ENCODE results near the gene HLX.

The HLX gene, protein sequence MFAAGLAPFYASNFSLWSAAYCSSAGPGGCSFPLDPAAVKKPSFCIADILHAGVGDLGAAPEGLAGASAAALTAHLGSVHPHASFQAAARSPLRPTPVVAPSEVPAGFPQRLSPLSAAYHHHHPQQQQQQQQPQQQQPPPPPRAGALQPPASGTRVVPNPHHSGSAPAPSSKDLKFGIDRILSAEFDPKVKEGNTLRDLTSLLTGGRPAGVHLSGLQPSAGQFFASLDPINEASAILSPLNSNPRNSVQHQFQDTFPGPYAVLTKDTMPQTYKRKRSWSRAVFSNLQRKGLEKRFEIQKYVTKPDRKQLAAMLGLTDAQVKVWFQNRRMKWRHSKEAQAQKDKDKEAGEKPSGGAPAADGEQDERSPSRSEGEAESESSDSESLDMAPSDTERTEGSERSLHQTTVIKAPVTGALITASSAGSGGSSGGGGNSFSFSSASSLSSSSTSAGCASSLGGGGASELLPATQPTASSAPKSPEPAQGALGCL

DNA sequence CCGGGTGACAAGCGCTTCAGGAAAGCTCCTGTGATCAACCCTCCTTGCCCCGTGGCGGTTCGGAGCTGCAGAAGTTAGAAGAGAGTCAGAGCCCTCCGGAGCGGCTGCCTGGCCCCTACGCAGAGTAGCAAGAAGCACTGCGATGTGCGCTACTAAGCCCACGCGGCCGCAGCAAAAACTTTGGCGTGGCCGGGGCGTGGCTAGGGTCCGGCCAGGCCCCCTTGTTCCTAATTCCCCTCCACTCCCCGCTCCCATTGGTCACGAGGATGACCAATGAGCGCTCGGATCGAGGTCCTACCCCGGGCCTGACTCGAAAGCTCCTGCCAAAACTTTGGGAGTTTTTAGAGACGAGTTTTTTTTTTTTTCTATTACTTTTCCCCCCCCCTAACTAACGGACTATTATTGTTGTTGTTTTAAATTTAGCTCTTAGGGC, at the start of gene HLX:
Gene HLX (plus strand): TSS at position 368 of the 433 bp plus-strand sequence. CDS start 415 bp downstream, outside the sequence.
- DNase-seq (ENCODE audit: low spot score): peak; percentile 98

DNA sequence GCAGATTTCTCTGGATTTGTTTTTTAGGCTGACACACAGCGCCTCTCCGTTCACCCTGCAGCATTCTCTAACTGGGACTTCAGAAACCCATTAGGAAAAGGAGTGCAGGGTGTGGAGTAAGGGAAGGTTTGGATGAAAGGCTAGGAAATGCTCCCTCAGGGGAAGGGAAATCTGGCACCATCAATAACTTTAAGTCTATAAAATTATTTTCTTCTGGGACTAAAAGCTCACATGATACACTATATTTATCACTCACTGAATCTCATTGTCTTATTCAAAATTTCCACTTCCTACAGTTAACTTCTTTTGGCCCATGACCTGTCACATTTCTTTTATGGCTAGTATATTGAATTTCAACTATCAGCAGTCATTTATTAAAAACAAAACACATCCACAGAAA, 45.8 kb upstream of the HLX start:
- DNase-seq (ENCODE audit: low spot score): no peak

DNA sequence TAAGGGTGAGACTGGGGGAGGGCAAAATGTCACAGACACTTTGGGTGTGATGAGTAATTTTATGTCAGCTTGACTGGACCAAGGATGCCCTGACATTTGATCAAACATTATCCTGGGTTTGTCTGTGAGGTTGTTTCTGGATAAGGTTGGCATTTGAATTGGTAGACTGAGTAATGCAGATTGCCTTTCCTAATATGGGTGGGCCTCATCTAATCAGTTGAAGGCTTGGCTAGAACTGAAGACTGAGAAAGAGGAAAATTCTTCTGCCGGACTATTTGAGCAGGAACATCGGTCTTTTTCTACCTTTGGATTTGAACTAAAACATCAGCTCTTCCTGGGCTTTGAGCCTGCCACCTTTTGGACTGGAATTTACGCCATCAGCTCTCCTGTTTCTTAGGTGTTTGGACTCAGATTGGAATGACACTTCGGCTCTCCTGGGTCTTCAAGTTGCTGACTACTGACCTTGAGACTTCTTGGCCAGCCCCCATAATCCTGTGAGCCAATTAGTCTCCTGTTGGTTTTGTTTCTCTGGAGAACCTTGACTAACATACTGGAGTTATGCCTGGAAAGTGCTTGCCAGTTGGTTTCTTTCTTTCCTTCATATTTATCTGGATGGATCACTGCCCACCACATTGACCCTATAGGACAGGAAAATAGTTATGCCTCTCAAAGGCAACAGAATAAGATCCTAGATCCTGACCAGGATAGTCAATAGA, 44.9 kb upstream of the HLX start:
- DNase-seq (ENCODE audit: low spot score): no peak

DNA sequence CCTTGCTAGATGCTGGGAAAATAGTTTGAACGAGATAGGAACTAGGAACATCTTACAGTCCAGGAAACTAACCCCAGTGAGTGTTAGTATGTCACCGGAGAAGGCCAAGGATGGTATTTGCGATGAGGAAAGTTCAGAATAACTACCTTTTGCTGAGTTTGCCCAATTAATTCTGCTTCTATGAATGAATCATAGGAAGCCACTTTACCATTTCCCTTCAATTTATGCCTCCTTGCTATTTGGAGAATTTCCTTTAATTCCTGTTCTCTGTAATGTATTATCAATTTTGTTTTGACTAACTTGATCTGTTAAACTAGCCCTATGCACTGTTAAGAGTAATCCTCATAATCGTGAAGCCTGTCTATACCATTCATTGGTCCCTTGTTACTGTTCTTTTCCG, 40.7 kb upstream of the HLX start:
- DNase-seq (ENCODE audit: low spot score): no peak

- DNase-seq (ENCODE audit: low spot score): no peak
Observed at GRCh38 chr1:220839474-220839873, 39.8 kb upstream of the HLX start.

DNA sequence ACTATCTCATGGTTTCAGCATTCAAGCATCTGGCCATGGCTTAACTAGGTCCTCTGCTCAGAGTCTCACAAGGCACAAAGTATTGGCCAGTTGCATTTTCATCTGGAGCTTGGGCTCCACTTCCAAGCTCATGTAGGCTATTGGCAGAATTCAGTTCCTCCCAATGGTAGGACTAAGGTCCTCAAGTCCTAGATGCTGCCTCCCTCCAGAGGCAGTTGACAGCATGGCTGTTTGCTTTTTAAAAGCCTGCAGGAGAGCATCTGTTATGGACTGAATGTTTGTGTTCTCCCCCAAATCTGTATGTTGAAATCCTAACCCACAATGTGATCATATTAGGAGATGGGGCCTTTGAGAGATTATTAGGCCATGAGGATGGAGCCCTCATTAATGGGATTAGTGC, 38.0 kb upstream of the HLX start:
- no peak for DNase-seq (ENCODE audit: low spot score)

DNA sequence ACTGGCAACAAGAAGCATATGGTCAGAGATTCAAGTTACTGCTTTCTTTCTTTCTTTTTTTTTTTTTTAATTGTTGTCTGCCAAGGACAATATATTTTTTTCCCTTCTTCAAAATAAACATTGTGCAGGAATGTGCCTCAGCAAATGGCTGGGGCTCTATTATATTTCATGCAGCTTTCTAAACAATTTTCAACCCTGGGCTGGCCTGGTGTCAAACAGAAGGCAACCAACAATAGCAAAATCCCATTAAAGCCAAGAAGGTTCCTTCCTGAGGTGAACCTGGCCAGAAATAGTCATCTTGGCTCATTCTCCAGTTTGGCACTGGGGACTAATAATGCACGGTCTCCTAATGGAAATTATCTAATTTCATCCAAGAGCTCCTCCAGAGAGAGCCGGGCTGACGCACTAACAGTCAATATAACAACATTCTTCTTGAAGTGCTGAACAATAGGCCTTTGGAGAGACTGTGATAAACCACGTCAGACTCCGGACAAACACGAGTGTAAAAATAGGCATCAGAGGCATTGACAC, 35.7 kb upstream of the HLX start:
- DNase-seq (ENCODE audit: low spot score): no peak

GRCh38 chr1:220852408-220852807, 26.8 kb upstream of the HLX start:
- no peak for DNase-seq (ENCODE audit: low spot score)

GRCh38 chr1:220872296-220872695, 6.9 kb upstream of the HLX start:
- DNase-seq (ENCODE audit: low spot score): no peak

GRCh38 chr1:220873087-220873486, 6.2 kb upstream of the HLX start:
- no peak for DNase-seq (ENCODE audit: low spot score)

DNA sequence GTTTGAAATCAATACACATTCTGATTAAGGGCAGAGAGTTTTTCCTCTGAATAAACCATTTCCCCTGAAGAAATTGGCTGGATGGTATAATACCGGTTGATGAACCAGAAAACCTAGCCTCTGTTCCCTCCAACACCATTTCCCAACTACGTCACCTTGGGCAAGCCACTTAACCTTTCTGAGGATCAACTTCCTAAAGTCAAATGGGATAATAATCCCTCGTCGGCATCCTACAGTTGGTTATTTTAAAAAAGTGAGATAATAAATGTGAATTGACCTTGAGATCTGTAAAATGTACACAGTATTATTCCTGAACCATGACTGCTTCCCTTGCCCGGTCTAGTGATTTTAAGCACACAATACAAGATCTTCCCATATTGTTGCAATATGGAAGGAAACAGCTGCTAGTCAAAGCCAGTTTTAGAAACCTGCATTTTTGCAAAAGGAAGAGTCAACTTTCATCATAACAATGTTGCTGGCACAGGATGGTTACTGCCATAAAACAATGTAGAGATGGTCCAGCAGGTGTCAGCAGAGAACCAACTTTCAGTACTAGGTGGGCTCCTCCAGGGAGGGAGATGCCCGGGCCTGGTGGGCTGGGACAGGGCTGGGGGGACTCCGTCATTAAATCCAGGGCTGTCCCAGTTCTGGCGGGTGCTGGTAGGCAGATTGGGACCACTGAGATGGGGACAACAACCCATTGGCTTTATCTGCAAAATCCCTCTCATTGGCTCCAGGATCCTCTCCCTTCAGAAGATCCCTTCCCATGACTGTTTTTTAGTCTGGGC, 5.2 kb upstream of the HLX start:
- DNase-seq (ENCODE audit: low spot score): peak; percentile 67

- DNase-seq (ENCODE audit: low spot score): no peak
Observed at GRCh38 chr1:220875260-220875659, 4.0 kb upstream of the HLX start.

GRCh38 chr1:220876511-220877376, 2.5 kb upstream of the HLX start:
- DNase-seq (ENCODE audit: low spot score): no peak

DNA sequence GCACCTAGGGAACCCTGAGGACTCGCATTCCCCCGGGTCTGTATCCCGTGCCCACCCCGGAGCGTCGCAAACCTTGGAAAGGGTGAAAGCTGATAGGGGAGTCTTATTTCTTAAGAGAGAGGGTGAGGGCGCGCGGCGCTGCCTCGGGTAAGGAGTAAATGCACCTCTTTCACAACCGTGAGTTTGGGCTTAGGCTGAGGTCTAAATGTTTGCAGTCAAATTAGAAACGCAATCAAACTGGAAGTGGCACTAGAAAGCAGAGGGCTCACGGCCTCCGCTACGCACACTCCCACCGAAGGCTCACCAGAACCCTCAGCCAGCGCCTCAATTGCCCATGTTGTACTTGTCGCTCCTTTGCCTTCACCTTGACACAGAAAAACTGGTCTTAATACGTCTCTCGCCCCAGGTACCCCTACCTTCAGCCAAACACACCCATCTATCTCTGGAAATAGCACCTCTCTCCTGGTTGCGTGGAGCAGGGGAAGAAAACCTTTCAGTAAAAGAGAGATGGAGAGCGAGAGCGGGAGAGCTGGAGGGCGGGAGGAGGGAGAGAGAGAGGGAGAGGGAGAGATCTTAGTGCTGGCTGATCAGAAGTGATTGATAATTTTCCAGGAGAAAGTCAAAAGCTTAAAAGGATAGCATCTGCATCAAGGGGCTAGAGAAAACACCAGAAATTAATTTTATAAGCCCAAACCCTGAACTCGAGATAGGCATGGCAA, 1.7 kb upstream of the HLX start:
- no peak for DNase-seq (ENCODE audit: low spot score)

- DNase-seq (ENCODE audit: low spot score): no peak
Observed at GRCh38 chr1:220878191-220879075, 810 bp upstream of the HLX start.

DNA sequence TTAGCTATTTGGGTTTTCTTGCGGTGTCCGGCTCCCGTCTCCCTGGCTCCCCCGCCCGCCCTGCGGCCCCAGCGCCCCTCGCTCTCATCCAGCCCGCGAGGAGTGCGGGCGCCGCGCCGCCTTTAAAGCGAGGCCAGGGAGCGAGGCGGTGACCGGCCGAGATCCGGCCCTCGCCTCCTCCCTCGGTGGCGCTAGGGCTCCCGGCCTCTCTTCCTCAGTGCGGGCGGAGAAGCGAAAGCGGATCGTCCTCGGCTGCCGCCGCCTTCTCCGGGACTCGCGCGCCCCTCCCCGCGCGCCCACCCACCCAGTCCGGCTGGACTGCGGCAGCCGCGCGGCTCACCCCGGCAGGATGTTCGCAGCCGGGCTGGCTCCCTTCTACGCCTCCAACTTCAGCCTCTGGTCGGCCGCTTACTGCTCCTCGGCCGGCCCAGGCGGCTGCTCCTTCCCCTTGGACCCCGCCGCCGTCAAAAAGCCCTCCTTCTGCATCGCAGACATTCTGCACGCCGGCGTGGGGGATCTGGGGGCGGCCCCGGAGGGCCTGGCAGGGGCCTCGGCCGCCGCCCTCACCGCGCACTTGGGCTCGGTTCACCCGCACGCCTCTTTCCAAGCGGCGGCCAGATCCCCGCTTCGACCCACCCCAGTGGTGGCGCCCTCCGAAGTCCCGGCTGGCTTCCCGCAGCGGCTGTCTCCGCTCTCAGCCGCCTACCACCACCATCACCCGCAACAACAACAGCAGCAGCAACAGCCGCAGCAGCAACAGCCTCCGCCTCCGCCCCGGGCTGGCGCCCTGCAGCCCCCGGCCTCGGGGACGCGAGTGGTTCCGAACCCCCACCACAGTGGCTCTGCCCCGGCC, 492 bp downstream of the HLX start:
- DNase-seq (ENCODE audit: low spot score): peak; percentile 81

DNA sequence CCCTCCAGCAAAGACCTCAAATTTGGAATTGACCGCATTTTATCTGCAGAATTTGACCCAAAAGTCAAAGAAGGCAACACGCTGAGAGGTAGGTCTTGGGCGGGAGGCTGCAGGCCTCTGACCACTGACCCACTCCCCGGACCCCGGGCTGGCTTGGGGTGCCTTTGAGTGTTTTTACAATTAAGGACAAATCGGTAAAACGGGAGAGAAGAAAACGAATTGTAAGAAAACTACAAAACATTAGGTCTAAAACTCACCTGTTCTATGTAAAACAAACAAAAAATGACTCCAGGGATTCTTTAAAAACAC, 1.1 kb downstream of the HLX start:
- DNase-seq (ENCODE audit: low spot score): no peak

GRCh38 chr1:220880726-220881506, 1.7 kb downstream of the HLX start:
- peak; percentile 79 for DNase-seq (ENCODE audit: low spot score)

All from AG20443 (cell line).